Measurements from ENCODE around the gene OTP.

The OTP gene

DNA sequence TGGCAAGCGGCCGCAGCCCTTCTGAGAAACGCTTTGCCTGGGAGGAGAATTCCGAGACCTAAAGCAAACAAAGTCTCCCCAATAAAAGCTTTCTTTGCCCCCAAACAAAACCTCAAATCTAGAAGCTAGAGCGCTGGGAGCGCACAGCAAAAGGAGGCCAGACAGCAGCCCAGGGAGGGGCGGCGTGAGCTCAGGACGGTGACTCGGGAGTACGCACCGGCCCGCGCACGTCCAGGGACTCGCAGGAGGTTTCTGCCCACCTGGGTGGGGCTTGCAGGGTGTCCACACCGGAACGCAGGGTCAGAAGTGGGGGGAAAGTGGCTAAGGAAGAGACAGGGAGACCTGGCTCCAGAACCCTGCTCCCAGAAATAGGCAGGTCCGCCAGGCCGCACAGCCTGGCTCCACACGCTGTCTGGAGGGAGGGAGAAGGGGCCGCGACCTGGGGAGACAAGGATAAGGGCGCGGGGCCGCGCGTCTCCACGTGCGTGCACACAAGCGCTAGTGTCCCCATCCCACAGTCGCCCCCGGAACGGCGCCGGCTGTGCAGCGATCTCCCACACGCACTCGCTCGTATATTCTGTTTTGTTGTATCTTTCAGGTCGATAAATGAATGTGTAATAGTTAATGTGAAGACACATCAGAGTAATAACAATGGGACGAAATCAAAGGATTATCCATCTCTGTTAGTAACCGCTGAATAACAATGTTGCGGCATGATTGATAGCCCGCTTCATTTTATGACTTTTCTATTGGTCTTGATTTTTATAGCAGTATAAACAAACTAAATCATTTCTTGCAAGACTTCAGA is 2.3 kb upstream of the OTP start:
- no peak for ATAC-seq
- TF ChIP-seq ZC3H10 (CRISPR knock-in tag; IDR thresholded peaks at IDR 0.05) = no peak
- TF ChIP-seq RARB (CRISPR knock-in tag; IDR thresholded peaks at IDR 0.05) = no peak
- TF ChIP-seq ZNF8 (CRISPR knock-in tag; IDR thresholded peaks at IDR 0.05) = no peak
- TF ChIP-seq ZNF70 (CRISPR knock-in tag; IDR thresholded peaks at IDR 0.05) = no peak
- TF ChIP-seq TCF4 (CRISPR knock-in tag; IDR thresholded peaks at IDR 0.05; ENCODE audit: borderline replicate concordance) = no peak
- TF ChIP-seq, protein P1, sequence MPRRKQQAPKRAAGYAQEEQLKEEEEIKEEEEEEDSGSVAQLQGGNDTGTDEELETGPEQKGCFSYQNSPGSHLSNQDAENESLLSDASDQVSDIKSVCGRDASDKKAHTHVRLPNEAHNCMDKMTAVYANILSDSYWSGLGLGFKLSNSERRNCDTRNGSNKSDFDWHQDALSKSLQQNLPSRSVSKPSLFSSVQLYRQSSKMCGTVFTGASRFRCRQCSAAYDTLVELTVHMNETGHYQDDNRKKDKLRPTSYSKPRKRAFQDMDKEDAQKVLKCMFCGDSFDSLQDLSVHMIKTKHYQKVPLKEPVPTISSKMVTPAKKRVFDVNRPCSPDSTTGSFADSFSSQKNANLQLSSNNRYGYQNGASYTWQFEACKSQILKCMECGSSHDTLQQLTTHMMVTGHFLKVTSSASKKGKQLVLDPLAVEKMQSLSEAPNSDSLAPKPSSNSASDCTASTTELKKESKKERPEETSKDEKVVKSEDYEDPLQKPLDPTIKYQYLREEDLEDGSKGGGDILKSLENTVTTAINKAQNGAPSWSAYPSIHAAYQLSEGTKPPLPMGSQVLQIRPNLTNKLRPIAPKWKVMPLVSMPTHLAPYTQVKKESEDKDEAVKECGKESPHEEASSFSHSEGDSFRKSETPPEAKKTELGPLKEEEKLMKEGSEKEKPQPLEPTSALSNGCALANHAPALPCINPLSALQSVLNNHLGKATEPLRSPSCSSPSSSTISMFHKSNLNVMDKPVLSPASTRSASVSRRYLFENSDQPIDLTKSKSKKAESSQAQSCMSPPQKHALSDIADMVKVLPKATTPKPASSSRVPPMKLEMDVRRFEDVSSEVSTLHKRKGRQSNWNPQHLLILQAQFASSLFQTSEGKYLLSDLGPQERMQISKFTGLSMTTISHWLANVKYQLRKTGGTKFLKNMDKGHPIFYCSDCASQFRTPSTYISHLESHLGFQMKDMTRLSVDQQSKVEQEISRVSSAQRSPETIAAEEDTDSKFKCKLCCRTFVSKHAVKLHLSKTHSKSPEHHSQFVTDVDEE (CRISPR knock-in tag; IDR thresholded peaks at IDR 0.05) = no peak
- TF ChIP-seq, protein P2, sequence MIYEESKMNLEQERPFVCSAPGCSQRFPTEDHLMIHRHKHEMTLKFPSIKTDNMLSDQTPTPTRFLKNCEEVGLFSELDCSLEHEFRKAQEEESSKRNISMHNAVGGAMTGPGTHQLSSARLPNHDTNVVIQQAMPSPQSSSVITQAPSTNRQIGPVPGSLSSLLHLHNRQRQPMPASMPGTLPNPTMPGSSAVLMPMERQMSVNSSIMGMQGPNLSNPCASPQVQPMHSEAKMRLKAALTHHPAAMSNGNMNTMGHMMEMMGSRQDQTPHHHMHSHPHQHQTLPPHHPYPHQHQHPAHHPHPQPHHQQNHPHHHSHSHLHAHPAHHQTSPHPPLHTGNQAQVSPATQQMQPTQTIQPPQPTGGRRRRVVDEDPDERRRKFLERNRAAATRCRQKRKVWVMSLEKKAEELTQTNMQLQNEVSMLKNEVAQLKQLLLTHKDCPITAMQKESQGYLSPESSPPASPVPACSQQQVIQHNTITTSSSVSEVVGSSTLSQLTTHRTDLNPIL (CRISPR knock-in tag; IDR thresholded peaks at IDR 0.05; ENCODE audit: low read depth) = no peak
- TF ChIP-seq TOX (CRISPR knock-in tag; IDR thresholded peaks at IDR 0.05; ENCODE audit: borderline replicate concordance) = no peak
- no peak for TF ChIP-seq BACH2 (CRISPR knock-in tag; IDR thresholded peaks at IDR 0.05; ENCODE audit: borderline replicate concordance)
- no peak for TF ChIP-seq CSDC2 (CRISPR knock-in tag; IDR thresholded peaks at IDR 0.05)
- TF ChIP-seq ZNF565 (CRISPR knock-in tag; conservative IDR thresholded peaks at IDR 0.05; ENCODE audit: low read depth) = no peak
- no peak for TF ChIP-seq ZFP30 (CRISPR knock-in tag; IDR thresholded peaks at IDR 0.05)
- TF ChIP-seq, protein P3, sequence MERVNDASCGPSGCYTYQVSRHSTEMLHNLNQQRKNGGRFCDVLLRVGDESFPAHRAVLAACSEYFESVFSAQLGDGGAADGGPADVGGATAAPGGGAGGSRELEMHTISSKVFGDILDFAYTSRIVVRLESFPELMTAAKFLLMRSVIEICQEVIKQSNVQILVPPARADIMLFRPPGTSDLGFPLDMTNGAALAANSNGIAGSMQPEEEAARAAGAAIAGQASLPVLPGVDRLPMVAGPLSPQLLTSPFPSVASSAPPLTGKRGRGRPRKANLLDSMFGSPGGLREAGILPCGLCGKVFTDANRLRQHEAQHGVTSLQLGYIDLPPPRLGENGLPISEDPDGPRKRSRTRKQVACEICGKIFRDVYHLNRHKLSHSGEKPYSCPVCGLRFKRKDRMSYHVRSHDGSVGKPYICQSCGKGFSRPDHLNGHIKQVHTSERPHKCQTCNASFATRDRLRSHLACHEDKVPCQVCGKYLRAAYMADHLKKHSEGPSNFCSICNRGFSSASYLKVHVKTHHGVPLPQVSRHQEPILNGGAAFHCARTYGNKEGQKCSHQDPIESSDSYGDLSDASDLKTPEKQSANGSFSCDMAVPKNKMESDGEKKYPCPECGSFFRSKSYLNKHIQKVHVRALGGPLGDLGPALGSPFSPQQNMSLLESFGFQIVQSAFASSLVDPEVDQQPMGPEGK (CRISPR knock-in tag; IDR thresholded peaks at IDR 0.05; ENCODE audit: borderline replicate concordance) = no peak
- TF ChIP-seq ESRRG (CRISPR knock-in tag; IDR thresholded peaks at IDR 0.05) = no peak
- TF ChIP-seq, protein P4, sequence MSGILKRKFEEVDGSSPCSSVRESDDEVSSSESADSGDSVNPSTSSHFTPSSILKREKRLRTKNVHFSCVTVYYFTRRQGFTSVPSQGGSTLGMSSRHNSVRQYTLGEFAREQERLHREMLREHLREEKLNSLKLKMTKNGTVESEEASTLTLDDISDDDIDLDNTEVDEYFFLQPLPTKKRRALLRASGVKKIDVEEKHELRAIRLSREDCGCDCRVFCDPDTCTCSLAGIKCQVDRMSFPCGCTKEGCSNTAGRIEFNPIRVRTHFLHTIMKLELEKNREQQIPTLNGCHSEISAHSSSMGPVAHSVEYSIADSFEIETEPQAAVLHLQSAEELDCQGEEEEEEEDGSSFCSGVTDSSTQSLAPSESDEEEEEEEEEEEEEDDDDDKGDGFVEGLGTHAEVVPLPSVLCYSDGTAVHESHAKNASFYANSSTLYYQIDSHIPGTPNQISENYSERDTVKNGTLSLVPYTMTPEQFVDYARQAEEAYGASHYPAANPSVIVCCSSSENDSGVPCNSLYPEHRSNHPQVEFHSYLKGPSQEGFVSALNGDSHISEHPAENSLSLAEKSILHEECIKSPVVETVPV (CRISPR knock-in tag; IDR thresholded peaks at IDR 0.05) = no peak
- no peak for TF ChIP-seq PPARA (CRISPR knock-in tag; IDR thresholded peaks at IDR 0.05; ENCODE audit: borderline replicate concordance)
- no peak for TF ChIP-seq ISL1 (CRISPR knock-in tag; IDR thresholded peaks at IDR 0.05)
- TF ChIP-seq ZFP3 (CRISPR knock-in tag; IDR thresholded peaks at IDR 0.05) = no peak

DNA sequence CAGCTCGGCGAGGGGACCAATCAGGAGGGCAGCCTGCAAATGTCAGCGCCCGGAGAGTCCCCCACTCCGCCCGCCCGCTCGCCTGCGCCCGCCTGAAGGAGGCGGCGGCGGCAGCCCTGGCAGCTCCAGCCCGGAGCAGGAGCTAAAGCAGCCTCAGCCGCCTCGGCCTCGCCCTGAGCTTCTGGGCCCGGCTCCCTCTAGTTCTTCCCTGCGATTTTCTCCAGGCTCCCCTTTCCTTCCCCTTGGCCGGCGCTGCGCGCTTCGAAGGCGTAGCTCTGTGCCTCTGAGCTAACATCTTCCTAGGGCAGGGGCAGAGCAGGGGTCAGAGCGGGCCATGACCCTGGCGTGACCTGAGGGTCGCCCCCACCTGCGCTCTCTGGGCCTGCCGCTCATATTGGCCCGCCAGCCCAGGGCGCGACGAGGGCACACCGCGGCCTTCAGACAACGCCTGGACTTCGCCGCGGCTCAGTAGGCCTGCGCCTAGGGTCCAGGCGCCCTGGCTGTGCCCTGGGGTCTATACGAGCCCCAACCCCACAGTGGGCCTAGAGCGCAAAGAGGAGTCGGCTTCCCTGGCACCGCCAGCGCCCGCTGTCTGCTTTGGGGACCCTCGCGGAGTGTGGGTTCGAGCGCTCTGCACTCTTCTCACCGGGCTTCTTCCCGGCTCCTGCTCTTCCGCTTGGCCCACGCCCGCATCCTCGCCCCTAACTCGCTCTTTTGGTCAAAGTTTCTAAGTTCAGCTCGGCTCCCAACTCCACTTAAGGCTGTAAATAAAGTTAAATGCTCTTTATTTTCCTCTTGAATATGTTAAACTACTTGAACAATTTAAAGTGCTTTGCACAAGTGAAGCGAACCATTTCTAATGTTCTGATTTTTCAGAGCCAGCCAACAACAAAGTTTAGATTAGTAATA is 504 bp upstream of the OTP start:
- no peak for TF ChIP-seq ZNF70 (CRISPR knock-in tag; IDR thresholded peaks at IDR 0.05)
- TF ChIP-seq, protein P5, sequence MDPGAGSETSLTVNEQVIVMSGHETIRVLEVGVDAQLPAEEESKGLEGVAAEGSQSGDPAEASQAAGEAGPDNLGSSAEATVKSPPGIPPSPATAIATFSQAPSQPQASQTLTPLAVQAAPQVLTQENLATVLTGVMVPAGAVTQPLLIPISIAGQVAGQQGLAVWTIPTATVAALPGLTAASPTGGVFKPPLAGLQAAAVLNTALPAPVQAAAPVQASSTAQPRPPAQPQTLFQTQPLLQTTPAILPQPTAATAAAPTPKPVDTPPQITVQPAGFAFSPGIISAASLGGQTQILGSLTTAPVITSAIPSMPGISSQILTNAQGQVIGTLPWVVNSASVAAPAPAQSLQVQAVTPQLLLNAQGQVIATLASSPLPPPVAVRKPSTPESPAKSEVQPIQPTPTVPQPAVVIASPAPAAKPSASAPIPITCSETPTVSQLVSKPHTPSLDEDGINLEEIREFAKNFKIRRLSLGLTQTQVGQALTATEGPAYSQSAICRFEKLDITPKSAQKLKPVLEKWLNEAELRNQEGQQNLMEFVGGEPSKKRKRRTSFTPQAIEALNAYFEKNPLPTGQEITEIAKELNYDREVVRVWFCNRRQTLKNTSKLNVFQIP (CRISPR knock-in tag; IDR thresholded peaks at IDR 0.05; ENCODE audit: borderline replicate concordance, low read depth) = no peak
- no peak for TF ChIP-seq ESRRG (CRISPR knock-in tag; IDR thresholded peaks at IDR 0.05)
- TF ChIP-seq, protein P4 (CRISPR knock-in tag; IDR thresholded peaks at IDR 0.05) = no peak
- TF ChIP-seq SNAI2 (CRISPR knock-in tag; IDR thresholded peaks at IDR 0.05) = no peak
- TF ChIP-seq, protein P1 (CRISPR knock-in tag; IDR thresholded peaks at IDR 0.05) = no peak
- no peak for TF ChIP-seq OSR1 (CRISPR knock-in tag; IDR thresholded peaks at IDR 0.05)
- TF ChIP-seq ZNF565 (CRISPR knock-in tag; conservative IDR thresholded peaks at IDR 0.05; ENCODE audit: low read depth) = no peak
- ATAC-seq = peak; percentile 68

Data from SK-N-SH treated with all-trans-retinoic acid at 6 μM for 48 hours (cell line).